NT2/D1 (cell line): ENCODE measurements around the gene PSMD2.

Experiments used
- SUZ12 ChIP-seq: IDR thresholded peaks from 2 replicates; pipeline ENCODE4 v1.6.1; 2011; ENCODE audit not compliant: insufficient read length, insufficient read depth; ENCODE audit errors: extremely low read depth
- YY1 ChIP-seq: IDR thresholded peaks from 2 replicates; pipeline ENCODE4 v1.6.1; 2011; ENCODE audit not compliant: insufficient read length, insufficient read depth
- ZNF274 ChIP-seq: IDR thresholded peaks from 2 replicates; pipeline ENCODE4 v1.6.1; 2011; ENCODE audit warnings: mild to moderate bottlenecking, low read depth, low read length

GRCh38 chr3:184333700-184334099 lies 34.7 kb downstream of the PSMD2 start:
- TF ChIP-seq YY1 (no peak), ZNF274 (no peak), SUZ12 (no peak)
